Astrocyte of the hippocampus (primary cell): ENCODE results near the gene LRBA.
A peak's percentile ranks its signal among the peaks of the same experiment; 100 is the strongest.
"Not testable (repeated sequence)": the region's sequence is repeated elsewhere in the genome, so short reads cannot be mapped to it uniquely, and the experiment has no call there.

Experiments
- DNase-seq: peaks from one replicate; pipeline ENCODE4 v3.0.0; 2011; ENCODE audit warnings: low read depth, low spot score

The LRBA gene

DNA sequence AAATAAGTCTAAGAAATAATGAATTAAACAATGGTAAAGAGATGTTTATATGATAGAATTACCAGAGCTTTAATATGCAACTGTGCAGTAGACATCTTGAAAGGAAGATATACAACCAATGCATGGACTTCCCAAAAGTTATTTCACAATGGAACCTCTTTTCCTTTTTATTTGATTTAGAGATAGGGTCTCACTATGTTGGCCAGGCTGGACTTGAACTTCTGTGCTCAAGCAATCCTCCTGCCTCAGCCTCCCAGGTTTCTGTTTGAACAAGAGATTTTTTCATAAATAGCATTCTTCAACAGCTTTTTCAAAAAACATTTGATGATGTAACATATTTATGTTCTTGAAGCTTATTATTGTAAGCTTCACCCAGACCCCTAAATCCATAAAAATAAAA is 72.0 kb downstream of the LRBA start:
- DNase-seq = no peak

DNA sequence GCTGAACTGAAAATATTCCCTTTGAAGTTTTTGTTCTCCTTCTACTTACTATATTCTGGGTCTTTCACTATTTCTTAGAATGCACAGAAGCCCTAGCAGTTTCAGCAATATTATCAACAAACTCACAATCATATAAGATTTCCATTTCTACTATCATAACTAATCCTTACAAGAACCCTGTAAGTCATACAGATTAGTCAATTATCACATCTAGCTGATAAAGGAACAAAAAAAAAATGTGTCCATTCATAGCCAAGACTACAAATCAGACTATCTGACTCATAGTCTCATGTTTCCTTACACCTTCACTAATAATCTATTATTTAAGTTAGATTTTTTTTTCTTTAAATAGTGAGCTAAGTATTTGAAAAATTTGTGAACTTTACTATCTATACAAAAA is 72.5 kb downstream of the LRBA start:
- DNase-seq = no peak

DNA sequence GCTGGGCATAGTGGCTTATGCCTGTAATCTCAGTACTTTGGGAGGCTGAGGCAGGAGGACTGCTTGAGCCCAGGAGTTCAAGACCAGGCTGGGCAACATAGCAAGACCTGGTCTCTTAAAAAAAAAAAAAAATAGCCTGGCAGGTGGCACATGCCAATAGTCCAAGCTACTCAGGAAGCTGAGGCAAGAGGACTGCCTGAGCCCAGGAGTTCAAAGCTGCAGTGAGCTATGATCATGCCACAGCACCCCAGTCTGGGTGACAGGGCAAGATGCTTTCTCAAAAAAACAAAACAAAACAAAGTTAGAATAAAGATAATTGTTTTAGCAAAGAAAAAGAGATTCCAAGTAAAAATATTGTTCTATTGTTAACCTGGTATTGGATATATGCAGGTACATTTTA is 75.0 kb downstream of the LRBA start:
- DNase-seq = no peak

DNA sequence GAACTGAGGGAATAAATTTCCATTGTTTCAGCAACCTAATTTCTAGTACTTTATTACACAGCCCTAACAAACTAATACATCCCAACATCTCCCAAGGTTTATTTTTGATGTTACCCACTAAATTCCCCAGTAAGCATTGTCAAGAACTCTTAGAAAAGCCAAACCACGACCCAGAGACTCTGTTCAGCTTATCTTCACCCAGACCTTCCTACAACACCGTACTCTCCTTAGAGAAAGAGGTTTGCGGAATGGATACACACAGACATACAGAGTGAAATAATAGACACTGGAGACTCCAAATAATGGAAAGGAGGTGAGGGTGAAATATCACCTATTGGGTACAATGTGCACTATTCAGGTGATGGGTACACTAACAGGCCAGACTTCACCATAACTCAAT is 75.6 kb downstream of the LRBA start:
- DNase-seq = no peak

DNA sequence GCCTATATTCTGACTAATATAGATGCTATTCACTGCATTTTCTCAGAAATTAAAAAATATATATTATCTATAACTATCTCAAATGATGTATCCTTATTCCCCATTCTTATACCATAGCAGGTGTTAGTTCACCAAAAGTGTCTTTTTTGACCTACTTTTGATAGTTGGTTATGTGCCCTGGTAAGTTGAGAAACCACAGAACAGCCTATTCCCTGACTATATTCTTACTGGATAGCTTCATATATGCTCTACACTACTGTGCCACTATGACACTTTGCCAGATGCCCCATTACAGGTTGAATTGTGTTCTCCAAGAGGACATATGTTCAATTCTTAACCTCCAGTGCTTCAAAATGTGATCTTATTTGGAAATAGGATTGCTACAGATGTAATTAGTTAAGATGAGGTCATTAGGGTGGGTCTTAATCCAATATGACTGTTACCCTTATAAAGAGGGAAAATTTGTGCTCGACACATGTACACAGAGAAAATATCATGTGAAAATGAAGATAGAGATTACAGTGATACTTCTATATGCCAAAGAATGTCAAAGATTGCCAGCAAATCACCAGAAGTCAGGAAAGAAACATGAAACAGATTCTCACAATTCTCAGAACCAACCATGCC is 76.1 kb downstream of the LRBA start:
- no peak for DNase-seq

DNA sequence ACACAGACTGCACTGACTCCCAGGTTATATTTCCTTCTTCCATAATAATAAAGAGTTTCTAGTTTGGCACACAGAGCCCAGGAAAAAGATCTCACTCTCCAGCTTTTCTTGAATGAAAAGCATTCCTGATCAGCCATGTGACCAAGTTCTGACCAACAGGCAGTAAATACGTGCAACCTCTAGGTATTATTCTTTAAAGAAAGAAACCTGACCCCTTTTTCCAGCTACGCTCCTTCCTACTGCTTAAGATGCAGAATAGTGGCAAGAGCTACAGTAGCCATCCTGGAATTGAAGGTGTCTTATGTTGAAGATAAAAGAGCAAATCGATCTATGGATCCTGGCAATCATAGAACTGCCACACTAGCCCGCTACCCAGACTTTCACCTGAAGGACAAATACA is 76.7 kb downstream of the LRBA start:
- peak; percentile 34 for DNase-seq

DNA sequence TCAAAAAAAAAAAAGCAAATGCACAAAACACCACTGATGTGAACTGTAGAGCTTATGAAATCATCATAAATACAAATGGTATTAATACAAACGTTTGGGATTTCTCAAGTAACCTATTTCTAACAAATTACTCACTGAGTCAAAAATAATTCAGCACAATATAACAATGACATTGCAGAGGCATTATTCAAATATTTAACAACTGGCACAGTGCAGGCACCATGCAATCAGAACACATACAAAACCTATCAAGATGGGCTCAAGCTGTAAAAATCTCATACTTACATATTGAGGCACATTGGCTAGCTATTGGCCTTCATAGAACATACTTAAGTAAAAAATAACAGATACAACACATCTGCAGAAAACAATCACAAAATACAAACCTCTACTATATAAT is 81.1 kb downstream of the LRBA start:
- DNase-seq = no peak

DNA sequence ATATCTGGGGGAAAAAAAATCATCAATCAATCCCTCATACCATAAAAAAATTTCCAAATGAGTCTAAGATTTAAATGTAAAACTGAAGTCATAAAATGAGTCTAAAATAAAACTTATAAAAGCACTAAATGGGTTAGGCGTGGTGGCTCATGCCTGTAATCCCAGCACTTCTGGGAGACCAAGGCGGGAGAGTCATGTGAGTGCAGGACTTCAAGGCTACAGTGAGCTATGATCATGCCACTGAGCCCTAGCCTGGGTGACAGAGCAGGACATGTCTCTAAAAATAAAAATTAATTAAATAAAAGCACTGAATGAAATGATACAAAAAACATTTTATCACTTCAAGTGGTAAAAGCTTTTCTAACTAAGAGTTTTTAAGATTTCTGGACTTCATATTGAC is 83.3 kb downstream of the LRBA start:
- no peak for DNase-seq

DNA sequence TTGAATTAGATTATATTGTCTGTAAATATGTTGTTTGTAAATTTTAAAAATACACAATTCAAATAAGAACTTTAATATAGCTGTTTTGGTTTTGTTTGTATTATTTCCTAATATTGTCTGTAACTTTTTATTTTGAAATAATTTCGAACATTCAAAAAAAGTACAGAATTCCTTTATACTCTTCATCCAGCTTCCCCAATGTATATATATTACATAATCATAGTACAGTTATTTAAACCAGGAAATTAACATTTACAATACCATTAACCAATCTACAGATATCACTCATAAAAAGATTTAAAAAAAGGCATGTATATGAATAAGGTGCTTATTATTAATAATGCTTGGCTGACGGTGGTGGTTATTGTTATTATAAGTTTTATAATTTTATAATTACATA is 84.1 kb downstream of the LRBA start:
- no peak for DNase-seq

DNA sequence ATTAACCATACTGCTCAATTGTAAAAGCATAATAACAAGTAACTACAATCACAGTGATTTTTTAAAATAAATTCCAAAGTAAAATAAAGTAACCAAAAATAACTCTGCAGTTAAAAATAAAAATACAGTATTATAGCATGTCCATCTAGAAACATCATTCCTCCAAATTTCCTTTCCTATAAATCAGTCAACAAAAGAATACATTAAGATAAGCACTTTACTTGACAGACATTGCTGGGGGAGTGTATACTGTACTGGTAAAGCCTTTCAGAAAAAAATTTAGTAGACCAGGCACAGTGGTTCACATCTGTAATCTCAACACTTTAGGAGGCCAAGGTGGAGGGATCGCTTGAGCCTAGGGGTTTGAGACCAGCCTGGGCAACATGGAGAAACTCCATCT is 91.1 kb downstream of the LRBA start:
- no peak for DNase-seq

DNA sequence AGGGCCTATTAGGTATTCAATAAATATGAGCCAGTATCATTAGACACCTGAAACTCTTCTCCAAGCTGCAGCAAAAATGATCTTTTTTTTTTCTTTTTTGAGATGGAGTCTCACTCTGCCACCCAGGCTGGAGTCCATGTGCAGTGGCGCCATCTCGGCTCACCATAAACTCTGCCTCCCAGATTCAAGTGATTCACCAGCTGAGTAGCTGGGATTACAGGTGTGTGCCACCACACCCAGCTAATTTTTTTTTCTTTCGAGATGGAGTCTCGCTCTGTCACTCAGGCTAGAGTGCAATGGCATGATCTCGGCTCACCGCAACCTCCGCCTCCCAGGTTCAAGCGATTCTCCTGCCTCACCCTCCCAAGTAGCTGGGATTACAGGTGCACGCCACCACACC is 93.6 kb downstream of the LRBA start:
- not testable (repeated sequence) for DNase-seq

DNA sequence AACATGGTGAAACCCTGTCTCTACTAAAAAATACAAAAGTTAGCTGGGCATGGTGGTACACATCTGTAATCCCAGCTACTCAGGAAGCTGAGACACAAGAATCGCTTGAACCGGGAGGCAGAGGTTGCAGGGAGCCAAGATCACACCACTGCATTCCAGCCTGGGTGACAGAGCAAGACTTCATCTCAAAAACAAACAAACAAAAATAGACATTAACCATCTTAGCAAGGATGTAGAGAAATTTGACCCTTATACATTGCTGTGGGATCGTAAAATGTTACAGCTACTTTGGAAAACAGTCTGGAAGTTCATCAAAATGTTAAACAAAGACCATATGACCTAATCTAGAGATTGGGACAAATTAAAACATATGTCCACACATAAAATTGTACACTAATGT is 96.5 kb downstream of the LRBA start:
- not testable (repeated sequence) for DNase-seq

DNA sequence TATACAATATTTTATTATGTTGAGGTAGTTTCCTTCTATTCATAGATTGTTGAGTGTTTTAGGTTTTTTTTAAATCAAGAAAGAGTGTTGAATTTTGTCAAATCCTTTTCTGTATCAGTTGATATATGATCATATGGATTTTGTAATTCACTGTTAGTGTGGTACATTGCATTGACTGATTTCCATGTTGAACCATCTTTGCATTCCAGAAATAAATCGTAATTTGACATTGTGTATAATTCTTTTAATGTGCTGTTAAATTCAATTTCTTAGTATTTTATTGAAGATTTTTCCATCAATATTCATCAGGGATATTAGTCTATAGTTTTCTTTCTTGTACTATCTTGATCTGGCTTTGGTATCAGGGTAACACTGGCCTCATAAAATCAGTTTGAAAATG is 103.8 kb downstream of the LRBA start:
- DNase-seq = no peak

DNA sequence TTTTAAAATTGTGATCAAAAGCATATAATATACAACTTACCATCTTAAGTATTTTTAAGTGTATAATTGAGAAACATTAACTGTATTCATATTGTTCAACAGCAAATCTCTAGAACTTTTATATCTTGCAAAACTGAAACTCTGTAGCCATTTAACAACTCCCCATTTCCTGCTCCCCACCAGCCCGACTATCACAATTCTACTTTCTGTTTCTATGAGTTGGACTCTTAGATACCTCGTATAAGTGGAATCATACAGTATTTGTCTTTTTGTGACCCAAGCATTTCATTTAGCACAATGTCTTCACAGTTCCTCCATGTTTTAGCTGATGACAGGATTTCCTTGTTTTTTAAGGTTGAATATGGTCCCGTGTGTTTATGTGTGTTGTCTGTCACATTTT is 106.0 kb downstream of the LRBA start:
- no peak for DNase-seq

DNA sequence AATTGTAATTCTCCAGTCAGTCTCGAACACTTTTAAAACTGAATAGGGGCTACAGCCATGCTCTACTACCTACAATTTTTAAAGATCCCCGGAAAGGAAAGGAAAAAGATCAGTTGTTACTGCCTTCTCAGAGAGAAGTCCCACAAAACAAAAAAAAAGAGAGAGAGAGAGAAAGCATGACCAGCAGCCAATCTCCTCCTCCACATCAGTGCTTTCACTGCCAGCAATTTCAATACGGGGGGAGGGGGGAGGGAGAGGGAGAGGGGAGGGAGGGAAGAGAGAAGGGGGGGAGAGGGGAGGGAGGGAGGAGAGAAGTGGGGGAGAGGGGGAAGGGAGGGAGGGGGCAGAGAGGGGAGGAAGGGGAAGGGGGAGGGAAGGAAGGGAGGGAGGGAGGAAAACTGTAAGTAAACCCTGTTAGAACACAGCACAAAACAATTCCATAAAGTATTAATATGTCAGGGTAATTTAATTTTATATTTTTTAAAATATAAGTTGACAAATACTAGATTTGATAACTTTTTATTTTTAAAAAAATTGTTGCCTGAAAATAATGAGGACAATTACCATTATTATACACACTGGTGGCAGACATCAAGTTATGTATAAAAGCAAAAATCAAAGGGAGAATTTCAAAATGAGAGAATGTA is 108.0 kb downstream of the LRBA start:
- peak; percentile 6 for DNase-seq

DNA sequence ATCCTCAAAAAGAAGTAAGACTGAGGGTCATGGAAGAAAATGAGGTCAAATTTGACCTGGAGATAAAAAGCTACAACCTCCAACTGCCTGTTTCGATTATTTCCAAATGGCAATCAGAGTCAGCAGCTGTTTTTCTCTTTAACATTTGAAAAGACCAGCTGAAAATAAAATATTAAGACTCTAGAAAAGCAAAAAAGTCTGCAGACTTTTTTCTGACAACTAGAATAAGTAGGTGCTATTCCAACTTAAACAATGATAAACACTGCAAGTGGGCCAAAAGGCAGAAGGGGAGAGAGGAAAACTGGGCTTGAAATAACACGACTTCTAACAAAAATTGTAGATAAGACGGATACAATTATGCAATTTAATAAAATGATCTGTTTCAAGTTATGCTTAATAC is 110.4 kb downstream of the LRBA start:
- no peak for DNase-seq

DNA sequence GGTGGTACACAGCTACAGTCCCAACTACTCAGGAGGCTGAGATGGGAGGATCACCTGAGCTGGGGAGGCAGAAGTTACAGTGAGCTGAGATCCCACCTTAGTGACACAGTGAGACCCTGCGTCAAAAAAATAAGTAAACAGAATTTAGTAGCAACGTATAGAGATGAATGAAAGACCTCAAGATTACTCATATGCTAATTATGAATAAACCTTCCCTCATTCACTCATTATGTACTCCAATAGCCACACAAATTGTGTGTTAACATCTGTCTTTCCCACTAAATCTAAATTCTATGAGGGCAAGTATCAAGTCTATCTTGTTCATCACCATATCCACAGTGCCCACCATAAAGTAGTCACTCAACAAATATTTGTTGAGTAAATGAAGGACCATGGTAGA is 111.5 kb downstream of the LRBA start:
- no peak for DNase-seq

DNA sequence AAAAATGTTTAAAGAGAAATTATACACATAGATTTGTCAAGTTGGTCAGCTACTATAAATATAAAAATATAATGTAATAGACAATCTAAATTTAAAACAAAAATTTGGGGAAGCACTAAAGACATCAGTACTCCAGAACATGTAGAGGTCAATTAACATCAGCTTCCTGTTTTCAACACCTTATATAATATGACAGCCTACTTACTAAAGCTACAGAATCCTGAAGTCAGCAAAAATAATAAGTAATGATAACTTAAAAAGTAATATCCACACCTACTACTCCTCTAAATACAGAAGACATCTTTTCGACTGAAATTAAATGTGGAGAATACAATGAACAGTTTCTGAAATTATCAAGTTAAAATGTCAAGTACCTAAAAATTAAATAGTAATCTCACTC is 118.6 kb downstream of the LRBA start:
- DNase-seq = no peak

DNA sequence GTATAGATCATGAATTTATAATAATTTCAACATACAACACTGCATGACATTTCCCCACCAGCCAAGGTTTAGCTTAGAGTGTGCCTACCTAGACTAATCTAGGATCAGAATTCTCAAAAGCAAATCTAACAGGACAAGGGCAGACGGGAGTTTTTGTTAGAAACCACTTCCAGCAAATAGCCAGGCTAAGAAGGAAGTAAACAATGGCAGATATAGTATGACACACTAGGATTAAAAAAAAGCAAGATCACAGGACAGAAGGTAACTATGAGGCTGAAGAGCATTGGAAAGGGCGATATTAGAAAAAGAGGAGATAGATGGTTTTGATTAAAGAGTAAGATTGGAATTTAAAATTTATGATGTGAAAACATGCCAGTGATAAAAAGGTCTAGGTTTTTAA is 124.8 kb downstream of the LRBA start:
- no peak for DNase-seq

DNA sequence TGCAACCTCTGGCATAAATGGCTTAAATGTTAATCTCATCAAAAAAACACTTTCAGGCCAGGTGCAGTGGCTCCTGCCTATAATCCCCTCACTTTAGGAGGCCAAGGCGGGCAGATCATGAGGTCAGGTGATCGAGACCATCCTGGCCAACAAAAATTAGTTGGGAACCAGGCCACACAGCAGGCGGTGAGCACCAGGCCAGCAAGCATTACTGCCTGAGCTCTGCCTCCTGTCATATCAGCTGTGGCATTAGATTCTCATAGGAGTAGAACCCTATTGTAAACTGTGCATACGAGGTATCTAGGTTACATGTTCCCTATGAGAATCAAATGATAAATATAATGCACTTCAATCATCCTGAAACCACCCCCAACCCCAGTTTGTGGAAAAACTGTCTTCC is 125.8 kb downstream of the LRBA start:
- no peak for DNase-seq

DNA sequence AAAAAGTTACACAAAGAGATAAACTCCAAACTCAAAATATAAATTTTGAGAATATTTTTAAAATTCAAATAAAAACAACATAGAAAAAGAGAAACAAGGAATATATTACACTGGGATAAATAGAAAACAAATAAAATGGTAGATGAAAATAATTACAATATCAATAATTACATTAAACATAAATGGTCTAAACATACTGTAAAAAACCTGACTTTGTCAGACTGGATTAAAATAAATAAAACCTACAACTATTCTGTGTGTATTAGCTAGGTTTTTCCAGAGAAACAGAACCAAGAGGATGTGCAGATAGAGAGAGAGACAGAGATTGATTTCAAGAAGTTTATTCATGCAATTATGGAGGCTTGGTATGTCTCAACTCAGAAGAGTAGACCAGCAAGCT is 126.5 kb downstream of the LRBA start:
- no peak for DNase-seq

DNA sequence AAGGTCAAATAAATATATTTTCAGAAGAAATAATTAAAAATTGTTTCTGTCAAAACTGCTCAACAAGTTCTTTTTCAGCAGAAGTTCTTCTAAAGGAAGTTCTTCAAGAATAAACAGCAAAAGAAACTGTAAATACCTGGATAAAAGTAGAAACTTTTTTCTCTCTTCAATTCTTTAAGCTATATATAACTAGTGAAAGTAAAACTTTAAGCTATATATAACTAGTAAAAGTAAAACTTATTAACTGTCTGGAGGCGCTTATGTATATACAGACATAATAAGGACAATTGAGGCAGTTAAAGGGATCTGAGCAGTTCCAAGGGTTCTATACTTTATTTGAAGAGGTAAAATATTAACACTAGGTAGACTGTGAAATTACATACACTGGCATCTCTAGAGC is 126.9 kb downstream of the LRBA start:
- no peak for DNase-seq

DNA sequence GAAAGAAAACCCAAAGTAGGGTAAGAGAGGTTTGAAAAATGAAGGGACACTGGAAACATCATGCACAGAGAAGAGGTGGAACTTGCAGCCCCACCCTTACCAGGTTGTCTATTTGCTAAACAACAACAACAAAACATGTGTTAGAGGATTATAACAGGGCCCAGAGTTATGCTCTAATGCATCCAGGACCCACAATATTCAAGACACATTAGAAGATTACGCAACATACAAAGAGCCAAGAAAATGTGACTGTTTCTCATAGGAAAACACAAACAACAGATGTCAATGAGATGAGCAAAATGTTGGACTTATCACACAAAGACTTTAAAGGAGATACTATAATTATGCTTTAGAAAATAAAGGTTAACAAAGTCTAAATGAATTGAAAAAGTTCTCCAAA is 128.5 kb downstream of the LRBA start:
- DNase-seq = no peak

DNA sequence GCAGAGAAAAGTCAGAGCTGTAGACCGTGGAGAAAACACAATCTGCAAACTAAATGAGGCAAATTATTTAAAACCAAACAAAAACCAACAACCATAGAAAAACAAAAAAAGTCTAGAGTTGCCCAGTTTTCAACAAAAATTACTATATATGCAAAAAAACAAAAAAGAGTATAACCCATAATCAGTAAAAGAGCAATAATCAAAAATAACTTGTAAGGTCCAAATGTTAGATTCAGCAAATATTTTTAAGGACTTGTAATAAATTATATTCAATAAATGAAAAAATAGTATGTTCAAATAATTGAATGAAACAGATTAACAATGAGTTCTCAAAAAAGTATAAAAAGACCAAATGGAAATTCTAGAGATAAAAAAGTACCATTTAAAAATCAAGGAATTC is 130.5 kb downstream of the LRBA start:
- DNase-seq = no peak
